Activated naive CD4-positive, alpha-beta T cell treated with anti-CD3 and anti-CD28 coated beads, Interleukin-2, amount 50 U/mL, for 72 hours (primary cell): ENCODE measurements around the gene LRRC49. TPM values are rescaled to one million over a fixed set of nuclear protein-coding genes. Genes with fewer than 3 reads are reported as not detected.
"Not testable (repeated sequence)": the region's sequence is repeated elsewhere in the genome, so short reads cannot be mapped to it uniquely, and the experiment has no call there.

Experiments used
- ATAC-seq, 2 donors: fragments of 150-1000 bp; cut with Tn5 transposase; 2 replicates each; pipeline ENCODE4 v1.10.0; 2021; ENCODE audit warnings: mild to moderate bottlenecking in 2 of 2, moderate library complexity in 2 of 2
- DNase-seq, 2 donors: peaks; one replicate each; pipeline ENCODE4 v3.0.0; 2021 to 2022; ENCODE audit warnings: low spot score in 2 of 2
- H3K27ac Mint-ChIP-seq, 2 donors: one replicate each; pipeline ENCODE4 v1.8.0; 2022; ENCODE audit warnings: mild to moderate bottlenecking in 2 of 2, mixed read lengths in 2 of 2
- H3K36me3 Mint-ChIP-seq, 2 donors: one replicate each; pipeline ENCODE4 v1.8.0; 2022; ENCODE audit warnings: mixed read lengths in 2 of 2
- H3K9me3 Mint-ChIP-seq, 2 donors: one replicate each; pipeline ENCODE4 v1.8.0; 2022; ENCODE audit warnings: mixed read lengths in 2 of 2
- total RNA-seq, 2 donors: library from RNA; stranded (reverse); gene quantifications; one replicate each; pipeline ENCODE4 v1.2.3, GENCODE V29; 2022

Gene LRRC49
- total RNA-seq, 2 donors from 2014 or later, result not detected

- H3K36me3 Mint-ChIP-seq, result peaks cover 0 to 8% of the 10 kb centered on the region in 2 donors
- no peak for DNase-seq
- H3K27ac Mint-ChIP-seq, result no peak overlapping the region
- H3K9me3 Mint-ChIP-seq, result no peaks in the 10 kb centered on the region
- no peak for ATAC-seq
These were observed 9.5 kb downstream of the LRRC49 start for GRCh38 chr15:70902107-70902506.

- DNase-seq (no peak), ATAC-seq (no peak)
- peaks cover 12 to 25% of the 10 kb centered on the region in 2 donors for H3K36me3 Mint-ChIP-seq
- H3K27ac Mint-ChIP-seq, result no peak overlapping the region
- peaks cover 7% of the 10 kb centered on the region in 2 donors for H3K9me3 Mint-ChIP-seq
These were observed 14.2 kb downstream of the LRRC49 start for GRCh38 chr15:70906842-70907241.

DNA sequence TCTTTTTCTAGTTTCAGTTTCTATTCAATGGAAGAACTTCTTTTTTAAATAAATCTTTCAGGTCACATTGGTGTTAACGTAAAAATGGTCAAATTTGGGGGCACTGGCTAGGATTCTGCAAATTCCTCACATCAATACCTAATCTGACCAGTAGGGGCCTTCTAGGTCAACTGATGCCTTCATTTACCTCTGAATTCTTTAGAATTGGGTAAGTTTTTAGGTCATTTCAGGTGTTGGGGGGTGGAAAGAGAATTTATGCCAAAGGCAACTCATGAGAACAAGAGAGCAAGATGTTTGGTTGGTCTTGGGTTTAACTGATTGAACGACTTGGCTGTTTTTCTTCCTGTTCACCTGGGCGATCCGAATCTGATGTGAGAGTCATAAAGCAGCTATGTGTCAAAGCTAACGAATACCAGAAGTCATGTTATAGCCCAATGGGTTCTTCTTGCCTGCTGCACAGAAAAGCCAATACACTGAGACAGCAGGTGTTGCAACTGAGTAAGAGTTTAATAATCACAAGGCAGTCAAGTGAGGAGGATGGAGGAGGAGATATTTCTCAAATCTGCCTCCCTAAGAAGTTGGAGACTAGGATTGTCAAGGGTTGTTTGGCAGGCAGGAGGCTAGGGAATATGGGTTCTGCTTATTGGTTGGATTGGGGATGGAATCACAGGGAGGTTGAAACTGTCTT lies 15.3 kb downstream of the LRRC49 start:
- Mint-ChIP-seq H3K27ac (no peak overlapping the region), H3K9me3 (peaks cover 7% of the 10 kb centered on the region in 2 donors), H3K36me3 (peaks cover 12 to 25% of the 10 kb centered on the region in 2 donors)
- no peak for ATAC-seq
- no peak for DNase-seq

GRCh38 chr15:70910958-70911357 lies 18.3 kb downstream of the LRRC49 start:
- Mint-ChIP-seq H3K36me3 (peaks cover 12 to 25% of the 10 kb centered on the region in 2 donors), H3K9me3 (peaks cover 7% of the 10 kb centered on the region in 2 donors), H3K27ac (no peak overlapping the region)
- no peak for DNase-seq
- ATAC-seq, result no peak

- Mint-ChIP-seq H3K27ac (no peak overlapping the region), H3K9me3 (peaks cover 7% of the 10 kb centered on the region in 2 donors), H3K36me3 (peaks cover 12 to 17% of the 10 kb centered on the region in 2 donors)
- ATAC-seq, result no peak
- no peak for DNase-seq
These were observed 19.6 kb downstream of the LRRC49 start for GRCh38 chr15:70912187-70912586.

DNA sequence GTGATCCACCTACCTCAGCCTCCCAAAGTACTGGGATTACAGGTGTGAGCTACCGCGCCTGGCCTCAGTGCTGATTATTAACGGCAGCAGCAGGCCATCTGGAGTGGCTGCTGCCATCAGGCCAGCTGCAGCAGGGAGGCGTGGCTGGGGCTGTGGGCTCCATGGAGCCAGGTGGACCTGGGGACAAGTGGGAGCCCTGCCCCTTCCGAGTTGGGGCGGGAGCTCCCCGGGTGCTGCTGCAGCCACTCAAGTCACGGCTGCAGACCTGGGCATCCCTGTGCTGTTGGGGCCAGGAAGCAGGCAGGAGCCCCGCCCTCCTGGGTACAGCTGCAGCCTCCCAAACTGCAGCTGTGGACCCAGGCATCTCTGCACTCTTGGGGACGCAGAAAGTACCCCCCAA lies 23.9 kb downstream of the LRRC49 start:
- Mint-ChIP-seq H3K9me3 (no peaks in the 10 kb centered on the region), H3K27ac (no peak overlapping the region)
- no peak for DNase-seq

DNA sequence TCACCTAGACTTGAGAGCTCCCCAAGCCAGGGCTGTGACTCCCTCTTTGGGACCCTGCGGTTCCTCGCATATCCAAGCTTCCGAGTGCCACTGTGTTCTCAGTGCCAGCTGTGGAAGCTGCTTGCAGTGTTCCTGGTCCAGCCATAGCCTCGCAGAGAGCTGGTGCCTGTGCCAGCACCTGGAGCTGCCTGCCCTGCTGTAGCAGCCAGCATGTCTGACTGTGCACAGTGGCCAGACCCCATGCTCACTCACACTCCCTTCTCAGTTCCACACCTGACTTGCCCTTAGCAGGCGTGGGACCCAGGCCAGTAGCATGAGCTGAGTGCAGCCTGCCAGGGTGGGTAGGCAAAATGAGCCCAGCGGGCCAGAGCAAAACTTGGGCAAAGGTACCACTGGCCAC lies 25.3 kb downstream of the LRRC49 start:
- peaks cover 0 to 7% of the 10 kb centered on the region in 2 donors for H3K36me3 Mint-ChIP-seq
- no peak overlapping the region for H3K27ac Mint-ChIP-seq
- ATAC-seq (no peak), DNase-seq (no peak)
- peaks cover 0 to 3% of the 10 kb centered on the region in 2 donors for H3K9me3 Mint-ChIP-seq

More for the DNA sequence above, 23.9 kb downstream of the LRRC49 start:
- ATAC-seq, result no peak
- H3K36me3 Mint-ChIP-seq, result no peaks in the 10 kb centered on the region

DNA sequence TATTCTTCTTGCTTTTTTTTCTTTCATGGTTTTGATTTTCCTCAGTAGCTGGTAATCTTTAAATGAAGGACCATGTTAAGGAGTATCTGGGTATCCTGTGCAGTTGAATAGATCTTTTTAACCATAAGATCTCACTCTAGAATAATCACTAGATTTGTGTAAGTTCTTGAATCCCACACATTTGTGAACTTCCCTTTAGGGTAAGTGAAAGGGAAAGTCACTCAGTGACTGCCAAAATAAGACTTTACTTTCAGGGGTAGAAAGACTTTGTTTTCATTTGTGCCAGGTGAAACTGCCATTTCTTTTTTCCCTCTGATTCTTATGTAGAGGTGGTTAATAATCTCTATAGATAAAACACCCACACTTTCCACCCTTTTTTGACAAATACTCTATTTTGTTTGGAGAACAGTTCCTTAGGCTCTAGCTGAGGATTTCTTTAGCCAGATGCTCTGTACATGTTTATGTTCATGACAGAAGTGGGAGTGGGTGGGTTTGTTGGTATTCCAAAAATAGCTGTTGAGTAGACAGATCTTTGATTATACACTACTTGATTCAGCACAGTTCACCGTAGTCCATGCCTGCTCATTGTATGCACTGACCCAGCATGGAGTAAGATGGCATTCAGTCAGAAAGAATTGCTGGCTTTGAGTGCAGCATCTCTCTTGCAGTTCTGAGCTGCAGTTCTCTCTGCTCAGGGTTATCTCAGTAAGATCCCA lies 28.5 kb downstream of the LRRC49 start:
- no peak for ATAC-seq
- Mint-ChIP-seq H3K27ac (no peak overlapping the region), H3K36me3 (peaks cover 0 to 7% of the 10 kb centered on the region in 2 donors), H3K9me3 (peaks cover 0 to 3% of the 10 kb centered on the region in 2 donors)
- DNase-seq, result no peak

- DNase-seq (no peak), ATAC-seq (no peak)
- Mint-ChIP-seq H3K36me3 (peaks cover 0 to 7% of the 10 kb centered on the region in 2 donors), H3K9me3 (peaks cover 0 to 3% of the 10 kb centered on the region in 2 donors), H3K27ac (no peak overlapping the region)
These were observed 29.5 kb downstream of the LRRC49 start for GRCh38 chr15:70922119-70922518.

DNA sequence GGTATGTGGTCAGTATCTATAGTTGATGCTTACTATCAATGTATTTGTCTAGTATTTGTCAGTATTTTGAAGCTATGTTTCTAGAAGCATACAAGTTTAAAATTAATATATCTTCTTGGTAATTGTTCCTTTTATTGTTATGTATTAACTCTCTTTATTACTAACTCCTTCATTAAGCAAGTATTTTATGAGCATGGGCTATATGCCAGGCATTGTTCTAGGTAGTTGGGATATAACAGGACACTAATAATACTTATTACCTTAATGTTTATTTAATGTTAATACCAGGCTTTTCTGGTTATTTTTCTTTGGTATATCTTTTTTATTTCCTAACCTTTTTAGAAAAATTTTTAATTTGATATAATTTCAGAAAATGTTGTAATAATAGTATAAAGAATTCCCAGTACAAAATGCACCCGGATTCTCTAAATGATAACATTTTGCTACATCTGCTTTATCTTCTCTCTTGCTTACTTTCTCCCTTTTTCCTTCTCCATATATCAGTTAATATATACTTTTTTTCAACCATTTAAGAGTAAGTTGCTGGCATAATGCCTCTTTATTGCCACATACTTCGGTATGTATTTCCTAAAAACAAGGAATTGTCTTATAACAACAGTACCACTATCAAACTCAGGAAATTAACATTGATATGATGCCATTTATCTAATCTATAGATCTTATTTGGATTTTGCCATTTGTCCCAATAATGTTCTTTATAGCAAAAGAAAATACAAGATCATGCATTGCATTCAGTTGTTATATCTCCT lies 30.9 kb downstream of the LRRC49 start:
- H3K9me3 Mint-ChIP-seq, result peaks cover 0 to 3% of the 10 kb centered on the region in 2 donors
- no peak overlapping the region for H3K27ac Mint-ChIP-seq
- peaks cover 0 to 7% of the 10 kb centered on the region in 2 donors for H3K36me3 Mint-ChIP-seq
- no peak for ATAC-seq
- DNase-seq, result no peak

- not testable (repeated sequence) for DNase-seq
These were observed 34.3 kb downstream of the LRRC49 start for GRCh38 chr15:70926914-70927313.

DNA sequence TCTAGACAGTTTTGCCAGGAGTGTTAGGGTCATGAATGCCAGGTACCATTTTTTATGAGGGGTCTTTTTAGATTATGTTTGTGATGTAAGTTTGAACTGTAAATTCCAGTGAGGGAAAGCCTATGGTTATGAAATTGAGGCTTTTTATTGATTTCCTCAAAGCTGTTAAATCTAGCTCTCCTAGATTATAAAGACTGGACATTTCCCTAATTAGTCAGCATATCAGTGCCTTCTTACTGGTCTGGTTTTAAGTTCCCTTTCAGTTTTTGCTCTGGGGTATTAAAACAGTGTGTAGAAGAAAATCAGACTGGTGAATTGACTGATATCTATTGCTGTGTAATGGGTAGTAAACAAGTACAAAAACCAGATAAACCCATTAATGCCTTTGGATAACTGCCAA lies 39.2 kb downstream of the LRRC49 start:
- no peak for ATAC-seq
- Mint-ChIP-seq H3K27ac (no peak overlapping the region), H3K9me3 (no peaks in the 10 kb centered on the region), H3K36me3 (no peaks in the 10 kb centered on the region)
- DNase-seq, result no peak

More at GRCh38 chr15:70926914-70927313, 34.3 kb downstream of the LRRC49 start:
- H3K36me3 Mint-ChIP-seq, ATAC-seq, H3K9me3 Mint-ChIP-seq, H3K27ac Mint-ChIP-seq: not testable (repeated sequence)

DNA sequence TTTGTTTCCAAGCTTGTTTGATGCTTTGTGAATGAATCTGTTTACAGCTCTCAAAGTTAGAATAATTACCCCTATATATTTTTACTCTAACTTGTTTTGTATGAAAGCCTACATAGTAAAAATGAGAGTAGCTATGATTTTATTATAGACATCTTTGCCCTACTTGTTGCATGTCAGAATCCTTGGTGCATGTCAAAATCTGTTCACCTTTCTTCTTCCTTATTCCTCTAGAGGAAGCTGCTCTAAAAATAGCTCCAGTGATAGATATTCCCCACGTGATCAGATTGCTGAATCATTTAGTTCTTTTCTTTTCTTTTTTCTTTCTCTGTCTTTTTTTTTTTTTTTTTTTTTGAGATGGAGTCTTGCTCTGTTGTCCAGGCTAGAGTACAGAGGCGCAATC lies 39.8 kb downstream of the LRRC49 start:
- Mint-ChIP-seq H3K9me3 (no peaks in the 10 kb centered on the region), H3K27ac (no peak overlapping the region), H3K36me3 (no peaks in the 10 kb centered on the region)
- ATAC-seq (no peak), DNase-seq (no peak)

- ATAC-seq, result no peak
- Mint-ChIP-seq H3K27ac (no peak overlapping the region), H3K9me3 (no peaks in the 10 kb centered on the region)
These were observed 40.8 kb downstream of the LRRC49 start for GRCh38 chr15:70933411-70933810.

DNA sequence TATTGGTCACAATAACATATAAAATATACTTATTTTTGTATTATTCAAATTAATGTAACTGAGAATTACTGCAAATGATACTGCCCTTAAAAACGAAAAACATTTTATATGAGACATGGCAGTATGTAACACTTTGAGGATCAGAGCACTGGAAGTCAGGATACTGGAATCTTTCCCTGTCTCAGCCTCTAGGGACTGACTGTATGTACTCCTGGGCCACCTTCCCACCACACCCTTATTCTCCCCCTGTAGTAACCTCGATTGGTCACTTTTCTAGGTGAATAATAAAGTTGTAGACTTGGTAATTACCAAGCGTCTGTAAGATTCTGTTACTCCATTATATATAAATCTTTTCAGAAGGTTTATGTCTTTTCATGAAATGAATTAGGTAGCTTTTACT lies 43.0 kb downstream of the LRRC49 start:
- H3K9me3 Mint-ChIP-seq, result no peaks in the 10 kb centered on the region
- ATAC-seq, result no peak
- DNase-seq, result no peak
- no peak overlapping the region for H3K27ac Mint-ChIP-seq
- H3K36me3 Mint-ChIP-seq, result no peaks in the 10 kb centered on the region

More at GRCh38 chr15:70933411-70933810, 40.8 kb downstream of the LRRC49 start:
- no peaks in the 10 kb centered on the region for H3K36me3 Mint-ChIP-seq
- DNase-seq, result no peak

DNA sequence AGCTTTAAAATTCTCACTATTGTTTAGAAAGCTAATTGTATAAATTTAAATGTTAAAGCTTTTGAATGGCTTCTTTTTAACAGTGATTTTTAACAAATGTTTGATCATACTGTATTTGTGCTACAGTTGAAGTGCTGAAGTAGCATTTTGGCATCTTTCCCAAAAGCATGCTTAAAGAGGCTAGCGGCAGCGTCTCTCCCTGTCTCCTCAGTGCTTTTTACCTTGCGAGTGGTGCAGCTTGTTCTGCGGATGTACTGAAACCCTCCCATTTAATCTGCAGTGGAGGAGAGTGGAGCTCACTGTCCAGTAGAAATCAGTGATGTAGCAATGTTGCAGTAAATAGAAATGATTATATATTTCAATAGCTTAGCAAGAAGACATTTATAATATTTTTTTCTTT lies 43.7 kb downstream of the LRRC49 start:
- Mint-ChIP-seq H3K27ac (no peak overlapping the region), H3K36me3 (no peaks in the 10 kb centered on the region), H3K9me3 (no peaks in the 10 kb centered on the region)
- DNase-seq (no peak), ATAC-seq (no peak)

DNA sequence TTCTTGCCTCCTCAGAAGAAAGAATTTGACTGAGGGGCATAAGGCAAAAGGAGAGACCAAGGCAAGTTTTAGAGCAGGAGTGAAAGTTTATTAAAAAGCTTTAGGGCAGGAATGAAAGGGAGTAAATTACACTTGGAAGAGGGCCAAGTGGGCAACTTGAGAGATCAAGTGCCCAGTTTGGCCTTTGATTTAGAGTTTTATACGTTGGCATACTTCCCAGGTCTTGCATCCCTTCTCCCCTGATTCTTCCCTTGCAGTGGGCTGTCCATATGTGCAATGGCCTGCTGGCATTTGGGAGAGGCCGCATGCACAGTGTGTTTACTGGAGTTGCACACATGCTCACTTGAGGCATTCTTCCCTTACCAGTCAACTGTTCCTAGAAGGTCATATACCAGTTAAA lies 50.7 kb downstream of the LRRC49 start:
- not testable (repeated sequence) for H3K27ac Mint-ChIP-seq, H3K36me3 Mint-ChIP-seq, DNase-seq, H3K9me3 Mint-ChIP-seq, ATAC-seq
